ENCODE results near the gene DENND1B.

DENND1B gene

DNA sequence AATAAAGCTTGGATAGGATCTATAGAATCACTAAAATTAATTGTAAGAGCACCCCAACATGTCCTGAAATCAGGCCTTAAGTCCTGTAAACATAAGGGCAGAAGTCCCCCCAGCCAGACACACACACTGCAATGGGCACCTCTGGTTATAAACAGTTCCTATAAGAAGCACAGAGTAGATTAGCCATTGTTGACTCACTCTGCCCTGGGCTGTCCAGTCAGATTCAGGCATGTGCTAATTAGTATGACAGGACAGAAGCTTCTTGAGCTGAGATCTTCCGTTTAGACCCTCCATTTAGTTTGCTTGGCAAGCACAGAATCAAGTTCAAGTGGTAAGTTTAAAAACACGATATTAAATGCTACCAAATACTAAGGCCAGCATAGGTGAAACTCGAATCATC, 11.8 kb upstream of the DENND1B start:
- Histone ChIP-seq H3K36me3 (no peaks in the 10 kb centered on the region), H3K4me3 (ENCODE audit: low read depth, low read length) (no peak overlapping the region), H3K27me3 (no peaks in the 10 kb centered on the region), H3K4me1 (no peaks in the 10 kb centered on the region), H3K9me3 (no peaks in the 10 kb centered on the region)
- TF ChIP-seq, protein P1, sequence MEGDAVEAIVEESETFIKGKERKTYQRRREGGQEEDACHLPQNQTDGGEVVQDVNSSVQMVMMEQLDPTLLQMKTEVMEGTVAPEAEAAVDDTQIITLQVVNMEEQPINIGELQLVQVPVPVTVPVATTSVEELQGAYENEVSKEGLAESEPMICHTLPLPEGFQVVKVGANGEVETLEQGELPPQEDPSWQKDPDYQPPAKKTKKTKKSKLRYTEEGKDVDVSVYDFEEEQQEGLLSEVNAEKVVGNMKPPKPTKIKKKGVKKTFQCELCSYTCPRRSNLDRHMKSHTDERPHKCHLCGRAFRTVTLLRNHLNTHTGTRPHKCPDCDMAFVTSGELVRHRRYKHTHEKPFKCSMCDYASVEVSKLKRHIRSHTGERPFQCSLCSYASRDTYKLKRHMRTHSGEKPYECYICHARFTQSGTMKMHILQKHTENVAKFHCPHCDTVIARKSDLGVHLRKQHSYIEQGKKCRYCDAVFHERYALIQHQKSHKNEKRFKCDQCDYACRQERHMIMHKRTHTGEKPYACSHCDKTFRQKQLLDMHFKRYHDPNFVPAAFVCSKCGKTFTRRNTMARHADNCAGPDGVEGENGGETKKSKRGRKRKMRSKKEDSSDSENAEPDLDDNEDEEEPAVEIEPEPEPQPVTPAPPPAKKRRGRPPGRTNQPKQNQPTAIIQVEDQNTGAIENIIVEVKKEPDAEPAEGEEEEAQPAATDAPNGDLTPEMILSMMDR (IDR thresholded peaks at IDR 0.05; ENCODE audit: low read depth, low read length), result no peak
- DNase-seq, result no peak

DNA sequence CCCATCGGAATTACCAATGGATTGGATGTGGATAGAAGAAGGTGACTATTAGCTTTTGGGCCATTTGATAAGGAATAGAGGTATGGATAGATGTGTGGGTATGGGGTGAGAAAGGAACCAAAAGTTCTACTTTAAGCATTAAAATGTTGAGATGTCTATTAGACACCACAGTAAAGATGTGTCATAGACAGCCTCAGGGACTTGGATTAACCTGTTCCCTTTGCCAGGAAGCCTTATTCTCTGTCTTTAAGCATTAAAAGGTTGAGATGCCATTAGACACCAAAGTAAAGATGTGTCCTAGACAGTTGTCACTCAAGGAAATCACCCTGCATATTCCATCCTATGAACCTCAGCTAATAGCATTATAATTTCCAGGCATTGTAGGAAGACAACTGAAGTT, 11.0 kb upstream of the DENND1B start:
- H3K27me3 ChIP-seq, result no peaks in the 10 kb centered on the region
- no peak for DNase-seq
- no peak overlapping the region for H3K4me3 ChIP-seq (ENCODE audit: low read depth, low read length)
- no peaks in the 10 kb centered on the region for H3K9me3 ChIP-seq
- H3K4me1 ChIP-seq, result no peaks in the 10 kb centered on the region
- no peaks in the 10 kb centered on the region for H3K36me3 ChIP-seq
- TF ChIP-seq, protein P1 (IDR thresholded peaks at IDR 0.05; ENCODE audit: low read depth, low read length), result no peak

DNA sequence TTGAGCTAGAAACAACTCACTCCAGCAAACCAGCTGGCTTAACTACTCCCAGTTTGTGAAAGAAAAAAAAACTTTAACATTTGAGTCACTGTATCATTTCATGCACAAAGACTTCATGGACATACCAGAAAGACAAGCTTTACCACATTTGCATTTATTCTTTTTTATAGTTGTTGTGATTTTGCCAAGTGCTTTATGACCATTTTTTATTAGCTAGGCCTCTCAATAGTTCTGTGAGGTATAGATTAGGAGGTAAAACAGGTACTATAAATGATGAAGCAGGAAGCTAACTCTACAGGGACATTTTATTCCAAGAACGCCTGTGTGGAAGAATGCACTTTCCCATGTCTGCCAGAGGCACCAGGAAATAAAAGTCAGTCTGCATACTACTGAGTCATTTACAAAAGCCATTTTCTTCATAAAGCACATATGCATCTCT, 8.2 kb upstream of the DENND1B start:
- Histone ChIP-seq H3K27me3 (no peaks in the 10 kb centered on the region), H3K4me3 (ENCODE audit: low read depth, low read length) (no peak overlapping the region), H3K4me1 (no peaks in the 10 kb centered on the region), H3K36me3 (no peaks in the 10 kb centered on the region), H3K9me3 (no peaks in the 10 kb centered on the region)
- TF ChIP-seq, protein P1 (IDR thresholded peaks at IDR 0.05; ENCODE audit: low read depth, low read length), result no peak
- no peak for DNase-seq

DNA sequence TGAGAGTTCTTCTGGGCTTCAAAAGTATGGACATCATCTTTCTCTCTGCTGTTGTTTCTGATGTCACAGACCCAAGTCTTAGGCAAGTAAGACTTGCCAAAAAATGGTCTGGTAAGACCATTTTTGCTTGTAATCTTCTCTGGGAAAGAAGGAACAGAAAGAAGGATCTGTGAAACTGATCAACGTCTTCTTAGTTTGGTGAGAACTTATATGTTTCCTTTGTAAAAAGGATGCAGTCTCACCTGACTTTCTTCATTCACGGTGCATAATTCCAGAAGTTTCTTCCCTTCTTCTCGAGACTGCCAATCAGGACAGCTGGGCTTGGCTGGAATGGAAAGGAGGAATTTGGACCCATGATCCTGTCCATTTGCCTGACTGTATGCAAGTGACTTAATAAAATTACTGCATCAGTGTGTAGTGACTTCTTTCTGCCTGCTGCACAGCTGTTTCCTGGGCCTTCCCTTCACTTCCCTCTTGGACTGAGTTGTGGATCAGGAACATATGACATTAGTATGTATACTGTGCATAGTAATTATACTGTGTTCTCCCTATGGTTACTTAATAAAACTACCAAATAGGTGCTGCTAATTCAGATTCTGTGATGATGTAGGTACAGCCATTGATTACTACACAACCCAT, 7.6 kb upstream of the DENND1B start:
- Histone ChIP-seq H3K36me3 (no peaks in the 10 kb centered on the region), H3K4me1 (no peaks in the 10 kb centered on the region), H3K27me3 (no peaks in the 10 kb centered on the region), H3K9me3 (no peaks in the 10 kb centered on the region), H3K4me3 (ENCODE audit: low read depth, low read length) (no peak overlapping the region)
- no peak for DNase-seq
- TF ChIP-seq, protein P1 (IDR thresholded peaks at IDR 0.05; ENCODE audit: low read depth, low read length), result no peak

DNA sequence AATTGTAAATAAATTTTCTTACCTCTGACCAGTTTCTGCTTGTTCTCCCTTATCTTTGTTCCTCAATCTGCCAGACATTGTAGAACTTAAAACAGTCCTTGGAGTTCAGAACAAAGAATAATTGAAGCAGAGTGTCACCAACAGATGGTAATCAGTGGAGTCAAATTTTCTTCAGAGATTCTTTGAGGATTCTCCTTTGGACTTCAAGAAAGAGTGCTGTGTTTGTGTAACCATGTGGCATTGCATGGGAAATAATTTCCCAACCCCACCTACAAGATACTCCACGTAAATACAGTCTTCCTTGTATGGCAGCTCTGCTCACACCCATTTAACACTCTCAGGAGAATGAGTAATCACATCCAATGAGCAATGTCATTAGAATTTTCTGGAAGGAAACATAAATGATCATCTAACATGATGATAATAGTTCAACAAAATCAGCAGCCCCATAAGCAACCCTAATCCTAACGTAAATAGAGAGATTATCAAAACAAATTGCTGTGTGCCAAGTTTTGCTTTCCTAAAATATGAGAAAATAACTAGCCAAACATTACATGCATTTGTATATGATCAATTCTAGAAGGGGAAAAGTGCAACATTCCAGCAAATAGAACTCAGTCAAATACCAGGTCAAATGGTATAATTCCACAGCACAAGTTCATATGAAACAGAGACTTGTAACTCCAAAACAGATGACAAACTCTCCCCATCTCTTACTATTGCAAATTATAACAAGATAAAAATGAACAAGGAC, 6.9 kb upstream of the DENND1B start:
- H3K27me3 ChIP-seq, result no peaks in the 10 kb centered on the region
- TF ChIP-seq, protein P1 (IDR thresholded peaks at IDR 0.05; ENCODE audit: low read depth, low read length), result no peak
- no peak overlapping the region for H3K4me3 ChIP-seq (ENCODE audit: low read depth, low read length)
- no peaks in the 10 kb centered on the region for H3K4me1 ChIP-seq
- no peaks in the 10 kb centered on the region for H3K9me3 ChIP-seq
- no peak for DNase-seq
- H3K36me3 ChIP-seq, result no peaks in the 10 kb centered on the region

DNA sequence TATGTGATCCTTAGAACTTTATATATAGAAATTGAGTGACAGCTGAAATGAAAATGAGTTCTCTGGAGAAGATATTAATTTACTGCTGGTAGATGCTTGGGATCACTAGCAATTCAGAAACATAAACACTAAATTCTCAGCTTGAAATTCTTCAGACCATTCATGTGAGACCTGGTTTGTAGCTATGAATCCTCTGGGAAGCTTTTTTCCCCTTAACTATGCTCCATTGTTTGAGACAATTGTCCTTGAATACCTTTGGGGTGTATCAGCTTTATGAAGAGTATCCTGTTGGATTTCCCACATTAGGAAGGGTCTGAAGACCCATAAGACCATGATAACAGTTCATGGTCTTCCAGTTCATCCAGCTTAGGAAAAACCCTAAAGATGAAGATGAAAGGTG, 4.6 kb upstream of the DENND1B start:
- TF ChIP-seq, protein P1 (IDR thresholded peaks at IDR 0.05; ENCODE audit: low read depth, low read length), result no peak
- Histone ChIP-seq H3K4me3 (ENCODE audit: low read depth, low read length) (no peak overlapping the region), H3K27me3 (no peaks in the 10 kb centered on the region), H3K9me3 (no peaks in the 10 kb centered on the region), H3K4me1 (no peaks in the 10 kb centered on the region), H3K36me3 (no peaks in the 10 kb centered on the region)
- DNase-seq, result no peak
